Colonic mucosa (tissue), 4 donors: ENCODE measurements around the gene TRAPPC12. TPM values are rescaled to one million over a fixed set of nuclear protein-coding genes. Genes with fewer than 3 reads are reported as not detected.

ENCODE experiments used
- DNase-seq: peaks from one replicate; pipeline ENCODE4 v3.0.0-alpha.2; 2020
- H3K27ac ChIP-seq: fragments of 200-600 bp; one replicate; pipeline ENCODE4 v1.8.0; 2021
- H3K27me3 ChIP-seq: fragments of 200-600 bp; one replicate; pipeline ENCODE4 v1.8.0; 2021
- H3K36me3 ChIP-seq: fragments of 200-600 bp; one replicate; pipeline ENCODE4 v1.8.0; 2021
- H3K4me1 ChIP-seq: fragments of 200-600 bp; one replicate; pipeline ENCODE4 v1.8.0; 2021; ENCODE audit warnings: mild to moderate bottlenecking
- H3K4me3 ChIP-seq: fragments of 200-600 bp; one replicate; pipeline ENCODE4 v1.8.0; 2021
- H3K9ac ChIP-seq, 2 donors: one replicate each; pipeline ENCODE4 v1.7.0; 2013; ENCODE audit warnings: control low read depth in 2 of 2, low read depth in 2 of 2, low read length in 2 of 2
- H3K9me3 ChIP-seq: fragments of 200-600 bp; one replicate; pipeline ENCODE4 v1.8.0; 2021
- intact Hi-C: fragments of 100-400 bp; cut with DNase I; formaldehyde crosslinking; loops from one replicate; pipeline ENCODE4 v1.14.1; 2022
- total RNA-seq, 2 donors: library from RNA; stranded (reverse); fragmentation: NEBNext Ultra II Directional in 1 of 2; extraction: Animal tissue kit (Norgen Biotek cat#: 25700) in 1 of 2; gene quantifications; one replicate each; pipeline ENCODE4 v1.2.1, GENCODE V29; 2021
- TF ChIP-seq, protein P1 (sequence below): fragments of 200-600 bp; IDR thresholded peaks from one replicate; pipeline ENCODE4 v1.8.0; 2022; ENCODE audit warnings: antibody characterized with exemption, mild to moderate bottlenecking
- donor health status: healthy.
- donor health status: DM: no; HTN: no; CAD: no.
- donor health status: DM: no; HTN: no; CAD: no.

Gene TRAPPC12
- total RNA-seq, 2 donors from 2014 or later: 59.1 to 91.5 TPM

DNA sequence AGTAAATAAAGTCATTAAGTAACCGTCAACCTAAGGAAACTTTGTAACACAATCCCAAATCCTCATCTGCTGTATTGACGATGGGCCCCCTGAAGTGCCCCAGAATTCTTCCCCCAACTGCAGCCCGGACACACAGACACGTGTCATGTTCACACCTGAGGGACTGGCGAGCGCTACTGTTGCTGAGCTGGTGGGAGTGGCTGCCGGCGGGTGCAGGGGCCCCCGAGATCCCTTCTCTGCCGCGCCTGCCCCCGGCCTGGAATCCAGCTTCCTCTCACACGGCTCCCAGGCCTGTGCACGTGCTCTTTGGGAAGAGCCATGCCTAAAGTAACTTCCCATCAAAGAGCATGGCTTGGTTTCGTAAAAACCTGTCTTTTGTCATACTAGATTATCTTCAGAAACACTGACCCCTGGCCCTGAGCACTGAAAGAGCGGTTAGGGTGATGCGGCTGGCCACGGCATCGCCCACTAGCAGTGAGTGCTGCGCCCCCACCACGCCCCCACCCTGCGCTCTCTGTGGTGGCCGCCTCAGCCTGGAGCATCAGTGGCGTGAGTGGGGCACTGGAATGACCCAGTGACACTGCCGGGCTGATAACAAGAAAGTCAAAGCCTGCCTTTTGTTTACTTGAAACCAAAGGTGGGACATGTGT is 83.8 kb downstream of the TRAPPC12 start:
- H3K36me3 ChIP-seq: no peaks in the 10 kb centered on the region
- H3K4me3 ChIP-seq: no peak overlapping the region
- TF ChIP-seq, protein P1, sequence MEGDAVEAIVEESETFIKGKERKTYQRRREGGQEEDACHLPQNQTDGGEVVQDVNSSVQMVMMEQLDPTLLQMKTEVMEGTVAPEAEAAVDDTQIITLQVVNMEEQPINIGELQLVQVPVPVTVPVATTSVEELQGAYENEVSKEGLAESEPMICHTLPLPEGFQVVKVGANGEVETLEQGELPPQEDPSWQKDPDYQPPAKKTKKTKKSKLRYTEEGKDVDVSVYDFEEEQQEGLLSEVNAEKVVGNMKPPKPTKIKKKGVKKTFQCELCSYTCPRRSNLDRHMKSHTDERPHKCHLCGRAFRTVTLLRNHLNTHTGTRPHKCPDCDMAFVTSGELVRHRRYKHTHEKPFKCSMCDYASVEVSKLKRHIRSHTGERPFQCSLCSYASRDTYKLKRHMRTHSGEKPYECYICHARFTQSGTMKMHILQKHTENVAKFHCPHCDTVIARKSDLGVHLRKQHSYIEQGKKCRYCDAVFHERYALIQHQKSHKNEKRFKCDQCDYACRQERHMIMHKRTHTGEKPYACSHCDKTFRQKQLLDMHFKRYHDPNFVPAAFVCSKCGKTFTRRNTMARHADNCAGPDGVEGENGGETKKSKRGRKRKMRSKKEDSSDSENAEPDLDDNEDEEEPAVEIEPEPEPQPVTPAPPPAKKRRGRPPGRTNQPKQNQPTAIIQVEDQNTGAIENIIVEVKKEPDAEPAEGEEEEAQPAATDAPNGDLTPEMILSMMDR: no peak
- intact Hi-C loops: loop anchor here (5.0 kb wide), 1 partner anchor 41 kb away; no protein-coding TSS in a partner anchor
- H3K9ac ChIP-seq: no peak overlapping the region
- H3K27me3 ChIP-seq: no peaks in the 10 kb centered on the region
- no peak for DNase-seq
- no peak overlapping the region for H3K27ac ChIP-seq
- no peaks in the 10 kb centered on the region for H3K9me3 ChIP-seq
- H3K4me1 ChIP-seq: no peaks in the 10 kb centered on the region

DNA sequence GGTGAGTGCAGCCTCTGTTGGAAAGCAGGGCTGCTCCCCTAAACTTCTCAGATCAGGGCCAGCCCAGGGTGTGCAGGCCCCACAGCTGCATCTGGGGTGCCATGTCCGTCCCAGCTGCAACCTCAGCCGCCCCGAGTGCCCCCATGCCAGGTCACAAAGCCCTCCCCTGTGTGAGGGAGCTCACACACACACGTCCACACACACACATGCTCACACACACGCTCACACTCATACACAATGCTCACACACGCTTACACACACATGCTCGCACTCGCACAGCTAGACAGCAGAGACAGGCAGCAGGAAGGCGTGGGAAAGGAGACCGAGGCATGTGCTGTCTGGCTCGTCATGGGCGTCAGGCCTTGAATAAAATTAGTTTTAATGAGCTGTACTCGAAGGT is 84.5 kb downstream of the TRAPPC12 start:
- no peaks in the 10 kb centered on the region for H3K4me1 ChIP-seq
- H3K4me3 ChIP-seq: no peak overlapping the region
- H3K27ac ChIP-seq: no peak overlapping the region
- intact Hi-C loops: loop anchor here (5.0 kb wide), 1 partner anchor 42 kb away; no protein-coding TSS in a partner anchor
- TF ChIP-seq, protein P1: no peak
- no peak overlapping the region for H3K9ac ChIP-seq
- H3K27me3 ChIP-seq: no peaks in the 10 kb centered on the region
- H3K9me3 ChIP-seq: no peaks in the 10 kb centered on the region
- DNase-seq: no peak
- H3K36me3 ChIP-seq: no peaks in the 10 kb centered on the region

DNA sequence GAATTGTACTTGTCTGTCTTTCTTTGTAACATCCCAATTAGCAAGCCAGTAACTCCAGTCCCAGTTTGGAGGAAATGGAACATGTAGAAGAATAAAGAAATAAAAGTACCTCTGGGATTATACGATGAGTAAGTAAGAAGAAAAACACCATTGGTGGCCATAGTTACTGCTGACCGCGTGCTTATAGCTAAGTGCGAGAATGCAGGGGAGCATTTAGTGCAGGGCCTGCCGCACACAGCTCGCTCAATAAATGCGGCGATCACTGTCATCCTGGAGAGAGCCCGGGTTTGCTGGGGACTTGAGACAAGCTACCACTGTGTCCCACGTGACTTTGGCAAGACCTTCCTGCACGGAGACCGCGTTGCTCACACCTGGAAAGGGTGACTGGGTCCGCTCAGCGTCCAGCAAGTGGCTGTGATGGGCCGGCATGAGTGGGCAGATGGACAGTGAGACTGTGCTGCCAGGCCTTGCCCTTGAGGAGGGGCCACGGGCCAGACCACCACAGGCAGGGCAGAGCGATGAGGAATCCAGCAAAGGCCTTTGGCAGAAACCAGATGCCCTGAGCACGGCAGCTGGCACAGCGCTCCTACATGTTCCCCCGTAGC is 85.0 kb downstream of the TRAPPC12 start:
- TF ChIP-seq, protein P1: no peak
- H3K27me3 ChIP-seq: no peaks in the 10 kb centered on the region
- intact Hi-C loops: loop anchor here (5.0 kb wide), 1 partner anchor 42 kb away; no protein-coding TSS in a partner anchor
- H3K27ac ChIP-seq: no peak overlapping the region
- H3K4me1 ChIP-seq: no peaks in the 10 kb centered on the region
- no peaks in the 10 kb centered on the region for H3K9me3 ChIP-seq
- H3K9ac ChIP-seq: no peak overlapping the region
- no peak overlapping the region for H3K4me3 ChIP-seq
- no peak for DNase-seq
- no peaks in the 10 kb centered on the region for H3K36me3 ChIP-seq

DNA sequence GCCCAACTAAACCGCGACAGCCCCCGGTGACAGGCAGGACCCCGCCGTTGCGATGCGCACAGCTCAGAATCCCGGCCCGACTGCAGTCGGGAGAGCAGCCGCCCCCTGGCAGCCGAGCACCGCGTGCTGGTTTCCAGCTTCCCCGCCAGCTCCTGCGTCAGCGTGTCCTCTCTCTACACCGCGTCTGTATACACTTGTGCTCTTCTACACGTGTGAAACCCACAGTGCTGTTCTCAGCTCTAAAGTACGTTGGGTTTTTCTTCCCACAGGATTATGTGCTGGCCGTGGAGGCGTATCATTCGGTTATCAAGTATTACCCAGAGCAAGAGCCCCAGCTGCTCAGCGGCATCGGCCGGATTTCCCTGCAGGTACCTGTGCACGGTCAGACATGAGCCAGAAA is 85.8 kb downstream of the TRAPPC12 start:
- Histone ChIP-seq H3K9me3 (no peaks in the 10 kb centered on the region), H3K9ac (no peak overlapping the region), H3K4me1 (no peaks in the 10 kb centered on the region), H3K27ac (no peak overlapping the region), H3K36me3 (no peaks in the 10 kb centered on the region), H3K4me3 (no peak overlapping the region), H3K27me3 (no peaks in the 10 kb centered on the region)
- intact Hi-C loops: no loop called here
- DNase-seq: no peak
- TF ChIP-seq, protein P1: no peak

DNA sequence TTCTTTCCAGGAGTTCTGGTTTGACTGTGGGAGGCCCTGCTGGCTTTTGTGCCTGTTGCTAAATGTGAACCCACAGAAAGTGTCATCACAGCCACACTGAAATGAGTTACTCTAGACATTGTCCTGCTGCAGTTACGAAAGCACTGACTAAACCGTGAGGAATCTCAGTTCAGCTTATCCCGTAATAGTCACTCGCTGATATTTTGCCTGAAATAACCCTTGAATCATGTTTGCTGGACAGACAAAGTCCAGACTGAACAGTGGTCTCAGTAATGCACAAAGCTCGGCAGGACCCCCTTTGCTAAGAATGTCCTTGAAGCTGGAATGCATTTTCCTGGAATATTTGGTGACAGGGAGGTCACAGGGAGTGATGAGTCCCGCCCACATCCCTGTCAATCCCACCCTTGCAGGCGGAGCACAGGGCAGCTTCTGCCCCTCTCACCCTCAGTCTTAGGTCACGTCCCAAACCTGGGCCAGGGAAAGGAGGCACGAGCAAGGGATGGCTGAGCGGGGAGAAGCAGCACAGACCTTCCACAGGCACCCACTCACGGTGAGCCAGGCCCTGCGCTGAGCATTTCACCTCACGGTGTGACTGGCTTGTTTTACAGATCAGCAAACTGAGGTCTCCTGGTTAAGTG is 86.5 kb downstream of the TRAPPC12 start:
- no peaks in the 10 kb centered on the region for H3K36me3 ChIP-seq
- intact Hi-C loops: no loop called here

More for the DNA sequence above, 86.5 kb downstream of the TRAPPC12 start:
- Histone ChIP-seq H3K9me3 (no peaks in the 10 kb centered on the region), H3K27ac (no peak overlapping the region), H3K4me1 (no peaks in the 10 kb centered on the region), H3K27me3 (no peaks in the 10 kb centered on the region), H3K4me3 (no peak overlapping the region), H3K9ac (no peak overlapping the region)
- DNase-seq: no peak
- TF ChIP-seq, protein P1: no peak
